ENCODE measurements around the gene PCDHGC4. TPM values are rescaled to one million over a fixed set of nuclear protein-coding genes. Genes with fewer than 3 reads are reported as not detected.
A peak's percentile ranks its signal among the peaks of the same experiment; 100 is the strongest.

Gene PCDHGC4
- total RNA-seq = 1.8 TPM
- long read RNA-seq = 0 reads

GRCh38 chr5:141484641-141485311 lies at the start of gene PCDHGC4:
Gene PCDHGC4, plus strand, starts transcription at chr5:141485030. Its CDS starts 144 bp downstream, at chr5:141485174.
- Histone ChIP-seq H3K4me1 (peaks cover 87% of the 10 kb centered on the region), H3K9me3 (replicated peaks) (no peaks in the 10 kb centered on the region), H3K4me3 (peak within 1 kb of the TSS; percentile 60), H3K27ac (replicated peaks) (peak within 1 kb of the TSS; percentile 31), H3K27me3 (ENCODE audit: low read depth) (no peaks in the 10 kb centered on the region), H3K36me3 (peaks cover 3% of the 10 kb centered on the region)
- no peak for DNase-seq
- TF ChIP-seq CTCF (IDR thresholded peaks at IDR 0.05; ENCODE audit: borderline replicate concordance) = no peak
- intact Hi-C loops (cut with micrococcal nuclease) = no loop called here

GRCh38 chr5:141437221-141437620 lies 47.6 kb upstream of the PCDHGC4 start:
- H3K9me3 ChIP-seq (replicated peaks) = peaks cover 95% of the 10 kb centered on the region
- no peaks in the 10 kb centered on the region for H3K27me3 ChIP-seq (ENCODE audit: low read depth)
- intact Hi-C loops (cut with micrococcal nuclease) = loop anchor here (10.0 kb wide), 1 partner anchor 88 kb away; no protein-coding TSS in a partner anchor
- H3K4me1 ChIP-seq = peaks cover 17% of the 10 kb centered on the region
- H3K4me3 ChIP-seq = no peak overlapping the region
- TF ChIP-seq CTCF (IDR thresholded peaks at IDR 0.05; ENCODE audit: borderline replicate concordance) = no peak
- peaks cover 24% of the 10 kb centered on the region for H3K36me3 ChIP-seq
- DNase-seq = no peak
- H3K27ac ChIP-seq (replicated peaks) = no peak overlapping the region

- peaks cover 92% of the 10 kb centered on the region for H3K9me3 ChIP-seq (replicated peaks)
- intact Hi-C loops (cut with micrococcal nuclease) = loop anchor here (10.0 kb wide), 1 partner anchor 85 kb away; no protein-coding TSS in a partner anchor
- no peak for TF ChIP-seq CTCF (IDR thresholded peaks at IDR 0.05; ENCODE audit: borderline replicate concordance)
Measured at GRCh38 chr5:141439411-141440141, 45.3 kb upstream of the PCDHGC4 start.

GRCh38 chr5:141440341-141440740 lies 44.5 kb upstream of the PCDHGC4 start:
- DNase-seq = no peak
- TF ChIP-seq CTCF (IDR thresholded peaks at IDR 0.05; ENCODE audit: borderline replicate concordance) = no peak
- intact Hi-C loops (cut with micrococcal nuclease) = no loop called here
- Histone ChIP-seq H3K36me3 (peaks cover 18% of the 10 kb centered on the region), H3K4me1 (peaks cover 23% of the 10 kb centered on the region), H3K4me3 (no peak overlapping the region), H3K27ac (replicated peaks) (no peak overlapping the region), H3K27me3 (ENCODE audit: low read depth) (no peaks in the 10 kb centered on the region), H3K9me3 (replicated peaks) (peaks cover 92% of the 10 kb centered on the region)

More at GRCh38 chr5:141439411-141440141, 45.3 kb upstream of the PCDHGC4 start:
- peaks cover 18% of the 10 kb centered on the region for H3K36me3 ChIP-seq
- H3K27ac ChIP-seq (replicated peaks) = no peak overlapping the region
- no peak overlapping the region for H3K4me3 ChIP-seq
- peaks cover 21% of the 10 kb centered on the region for H3K4me1 ChIP-seq
- no peaks in the 10 kb centered on the region for H3K27me3 ChIP-seq (ENCODE audit: low read depth)
- DNase-seq = no peak

- Histone ChIP-seq H3K4me1 (peaks cover 35% of the 10 kb centered on the region), H3K36me3 (peaks cover 19% of the 10 kb centered on the region), H3K27ac (replicated peaks) (no peak overlapping the region), H3K27me3 (ENCODE audit: low read depth) (no peaks in the 10 kb centered on the region), H3K4me3 (peak overlapping the region; percentile 17), H3K9me3 (replicated peaks) (peaks cover 83% of the 10 kb centered on the region)
- no peak for TF ChIP-seq CTCF (IDR thresholded peaks at IDR 0.05; ENCODE audit: borderline replicate concordance)
- DNase-seq = peak; percentile 58
- intact Hi-C loops (cut with micrococcal nuclease) = no loop called here
Measured at GRCh38 chr5:141441571-141442170, 43.2 kb upstream of the PCDHGC4 start.
